Caco-2 (cell line): ENCODE data around the gene RING1. TPM values are rescaled to one million over a fixed set of nuclear protein-coding genes. Genes with fewer than 3 reads are reported as not detected.

Source experiments
- BruUV-seq: library from RNA; stranded (reverse); fragments of 400-500 nt; replicated peaks from 2 replicates; lab custom pipeline; 2021; lab: Mats Ljungman, UMichigan
- CTCF ChIA-PET: fragments of 300-600 bp; sonication (Branson Sonifier 250); formaldehyde crosslinking; loops from one replicate; lab custom pipeline; 2022; ENCODE audit warnings: antibody characterized with exemption; lab: Charles Lee
- POLR2A ChIA-PET: fragments of 300-600 bp; sonication (Branson Sonifier 250); formaldehyde crosslinking; loops from one replicate; lab custom pipeline; 2022; ENCODE audit warnings: antibody characterized with exemption; lab: Charles Lee
- DNase-seq, 2 experiments: peaks; one replicate each; pipeline versions ENCODE4 v3.0.0 to v3.0.0-alpha.2; 2020 to 2022
- H3K27me3 ChIP-seq: replicated peaks from 2 replicates; pipeline ENCODE4 v1.6.0; 2011; ENCODE audit warnings: low read length; ENCODE audit not compliant: control insufficient read depth, insufficient read depth
- H3K36me3 ChIP-seq: 2 replicates; pipeline ENCODE4 v1.5.1; 2011; ENCODE audit warnings: low read length; ENCODE audit not compliant: control insufficient read depth, insufficient read depth
- H3K4me1 ChIP-seq: fragments of 250-450 bp; sonication (Bioruptor Pico); 2 replicates; pipeline ENCODE4 v1.5.1; 2020; ENCODE audit warnings: mild to moderate bottlenecking
- H3K4me3 ChIP-seq: 2 replicates; pipeline ENCODE4 v1.5.1; 2011; ENCODE audit warnings: low read depth, mild to moderate bottlenecking, control low read depth, low read length
- H3K9me3 ChIP-seq: fragments of 250-450 bp; sonication (Bioruptor Pico); 2 replicates; pipeline ENCODE4 v1.5.1; 2020; ENCODE audit warnings: mild to moderate bottlenecking, moderate library complexity
- H3K27ac Mint-ChIP-seq: one replicate; pipeline ENCODE4 v1.8.0; 2022; ENCODE audit warnings: mixed read lengths; ENCODE audit not compliant: unreplicated experiment
- H3K27me3 Mint-ChIP-seq: one replicate; pipeline ENCODE4 v1.8.0; 2022; ENCODE audit warnings: mixed read lengths; ENCODE audit not compliant: insufficient read depth, unreplicated experiment
- H3K36me3 Mint-ChIP-seq: one replicate; pipeline ENCODE4 v1.8.0; 2022; ENCODE audit warnings: mild to moderate bottlenecking, mixed read lengths; ENCODE audit not compliant: insufficient read depth, unreplicated experiment
- H3K4me1 Mint-ChIP-seq: one replicate; pipeline ENCODE4 v1.8.0; 2022; ENCODE audit warnings: low read depth, mixed read lengths; ENCODE audit not compliant: unreplicated experiment
- H3K4me3 Mint-ChIP-seq: one replicate; pipeline ENCODE4 v1.8.0; 2022; ENCODE audit warnings: mild to moderate bottlenecking, moderate library complexity, mixed read lengths; ENCODE audit not compliant: unreplicated experiment
- H3K9me3 Mint-ChIP-seq: one replicate; pipeline ENCODE4 v1.8.0; 2022; ENCODE audit warnings: mixed read lengths; ENCODE audit not compliant: unreplicated experiment
- intact Hi-C: fragments of 100-400 bp; cut with micrococcal nuclease; formaldehyde crosslinking; loops from one replicate; pipeline ENCODE4 v1.10.0; 2022; ENCODE audit not compliant: unreplicated experiment
- total RNA-seq: library from RNA; stranded (reverse); gene quantifications from 2 replicates; pipeline ENCODE4 v1.2.3, GENCODE V29; 2022
- TF ChIP-seq, protein P1 (sequence below), 2 experiments: fragments of 200-600 bp in 1 of 2; IDR thresholded peaks; 1 replicate in 1 of 2; 2 replicates in 1 of 2; pipeline versions ENCODE4 v1.5.1 to v1.8.0; 2011 to 2022; ENCODE audit warnings: antibody characterized with exemption in 1 of 2, control low read depth in 1 of 2, inconsistent platforms in 1 of 2, low read depth in 1 of 2, low read length in 1 of 2, mild to moderate bottlenecking in 1 of 2, moderate library complexity in 1 of 2; ENCODE audit not compliant: insufficient read depth in 1 of 2, severe bottlenecking in 1 of 2, unreplicated experiment in 1 of 2

The RING1 gene
- total RNA-seq, 1 experiment from 2014 or later: 32.0 TPM

DNA sequence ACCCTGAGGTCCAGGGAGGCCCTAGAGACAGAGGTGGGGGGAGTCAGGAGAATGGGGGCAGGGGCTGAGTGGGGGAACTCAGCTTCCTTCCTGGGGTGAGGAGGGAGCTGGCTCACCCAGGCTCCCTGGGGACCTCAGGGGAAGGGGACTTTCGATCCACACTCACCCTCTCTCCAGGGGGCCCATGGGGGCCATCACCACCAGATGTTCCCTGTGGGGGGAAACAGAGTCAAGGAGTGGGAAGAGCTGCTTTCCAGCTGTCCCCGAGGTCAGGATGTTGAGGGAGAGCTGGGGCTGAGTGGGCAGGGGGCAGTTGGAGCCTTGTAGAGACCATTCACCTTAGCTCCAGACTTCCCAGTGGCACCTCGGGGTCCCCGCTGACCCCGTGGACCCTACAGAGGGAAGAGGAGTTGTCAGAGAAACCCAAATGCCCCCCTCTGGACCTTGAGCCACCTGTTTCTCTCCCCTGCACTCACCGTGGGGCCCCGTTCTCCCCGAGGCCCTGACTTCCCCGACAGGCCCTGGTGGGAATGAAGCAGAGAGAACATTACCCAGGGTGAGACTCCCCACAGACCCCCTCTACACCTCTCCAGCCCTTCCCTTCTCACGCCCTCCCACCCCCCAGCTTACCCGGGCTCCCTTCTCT, 34.6 kb upstream of the RING1 start:
- Histone ChIP-seq H3K36me3 (no peaks in the 10 kb centered on the region), H3K4me1 (no peaks in the 10 kb centered on the region), H3K9me3 (no peaks in the 10 kb centered on the region), H3K27me3 (no peaks in the 10 kb centered on the region), H3K4me3 (no peak overlapping the region)
- H3K27me3 Mint-ChIP-seq: peaks cover 19% of the 10 kb centered on the region
- H3K9me3 Mint-ChIP-seq: no peaks in the 10 kb centered on the region
- ChIA-PET CTCF (interaction anchor here (1.5 kb wide), 1 partner anchor 75 kb away, joined by 6 read pairs; no protein-coding TSS in a partner anchor), POLR2A (interaction anchor here (0.5 kb wide), 1 partner anchor 128 kb away, joined by 13 read pairs; no protein-coding TSS in a partner anchor)
- H3K4me3 Mint-ChIP-seq: no peak overlapping the region
- H3K36me3 Mint-ChIP-seq: no peaks in the 10 kb centered on the region
- H3K27ac Mint-ChIP-seq: no peak overlapping the region
- DNase-seq: no peak
- intact Hi-C loops: no loop called here
- TF ChIP-seq, protein P1, sequence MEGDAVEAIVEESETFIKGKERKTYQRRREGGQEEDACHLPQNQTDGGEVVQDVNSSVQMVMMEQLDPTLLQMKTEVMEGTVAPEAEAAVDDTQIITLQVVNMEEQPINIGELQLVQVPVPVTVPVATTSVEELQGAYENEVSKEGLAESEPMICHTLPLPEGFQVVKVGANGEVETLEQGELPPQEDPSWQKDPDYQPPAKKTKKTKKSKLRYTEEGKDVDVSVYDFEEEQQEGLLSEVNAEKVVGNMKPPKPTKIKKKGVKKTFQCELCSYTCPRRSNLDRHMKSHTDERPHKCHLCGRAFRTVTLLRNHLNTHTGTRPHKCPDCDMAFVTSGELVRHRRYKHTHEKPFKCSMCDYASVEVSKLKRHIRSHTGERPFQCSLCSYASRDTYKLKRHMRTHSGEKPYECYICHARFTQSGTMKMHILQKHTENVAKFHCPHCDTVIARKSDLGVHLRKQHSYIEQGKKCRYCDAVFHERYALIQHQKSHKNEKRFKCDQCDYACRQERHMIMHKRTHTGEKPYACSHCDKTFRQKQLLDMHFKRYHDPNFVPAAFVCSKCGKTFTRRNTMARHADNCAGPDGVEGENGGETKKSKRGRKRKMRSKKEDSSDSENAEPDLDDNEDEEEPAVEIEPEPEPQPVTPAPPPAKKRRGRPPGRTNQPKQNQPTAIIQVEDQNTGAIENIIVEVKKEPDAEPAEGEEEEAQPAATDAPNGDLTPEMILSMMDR (IDR thresholded peaks at IDR 0.05; ENCODE audit: insufficient read depth in 1 of 2, low read depth in 1 of 2, low read length in 1 of 2, severe bottlenecking in 1 of 2, unreplicated experiment in 1 of 2): no peak
- H3K4me1 Mint-ChIP-seq: no peaks in the 10 kb centered on the region
- no TSS peak for BruUV-seq

DNA sequence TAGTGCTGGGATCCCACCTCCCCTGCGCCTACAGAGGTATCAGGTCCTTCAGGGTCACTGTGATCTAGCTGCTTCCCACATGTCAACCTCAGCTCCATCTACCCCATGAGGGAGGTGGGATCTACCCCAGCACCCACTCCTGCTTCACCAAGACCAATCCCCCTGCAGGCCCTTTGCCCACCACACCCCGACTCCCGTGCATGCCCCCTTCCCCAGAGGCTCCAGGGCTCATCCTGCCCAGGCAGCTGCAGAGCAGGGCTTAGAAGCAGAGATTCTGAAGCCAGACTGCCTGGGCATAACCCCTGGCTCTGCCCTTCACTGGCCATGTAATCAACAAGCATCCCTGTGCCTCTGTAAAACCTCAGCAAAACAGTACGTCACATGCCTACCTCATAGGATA, 33.5 kb upstream of the RING1 start:
- no peaks in the 10 kb centered on the region for H3K4me1 ChIP-seq
- ChIA-PET POLR2A (no interaction called here), CTCF (no interaction called here)
- H3K27me3 ChIP-seq: no peaks in the 10 kb centered on the region
- H3K4me3 ChIP-seq: no peak overlapping the region
- TF ChIP-seq, protein P1 (IDR thresholded peaks at IDR 0.05; ENCODE audit: insufficient read depth in 1 of 2, low read depth in 1 of 2, low read length in 1 of 2, severe bottlenecking in 1 of 2, unreplicated experiment in 1 of 2): no peak
- Mint-ChIP-seq H3K4me1 (no peaks in the 10 kb centered on the region), H3K36me3 (no peaks in the 10 kb centered on the region), H3K27ac (no peak overlapping the region), H3K4me3 (no peak overlapping the region), H3K9me3 (no peaks in the 10 kb centered on the region), H3K27me3 (peaks cover 16% of the 10 kb centered on the region)
- intact Hi-C loops: no loop called here
- no peak for DNase-seq
- no peaks in the 10 kb centered on the region for H3K9me3 ChIP-seq
- no peaks in the 10 kb centered on the region for H3K36me3 ChIP-seq
- BruUV-seq: no TSS peak

DNA sequence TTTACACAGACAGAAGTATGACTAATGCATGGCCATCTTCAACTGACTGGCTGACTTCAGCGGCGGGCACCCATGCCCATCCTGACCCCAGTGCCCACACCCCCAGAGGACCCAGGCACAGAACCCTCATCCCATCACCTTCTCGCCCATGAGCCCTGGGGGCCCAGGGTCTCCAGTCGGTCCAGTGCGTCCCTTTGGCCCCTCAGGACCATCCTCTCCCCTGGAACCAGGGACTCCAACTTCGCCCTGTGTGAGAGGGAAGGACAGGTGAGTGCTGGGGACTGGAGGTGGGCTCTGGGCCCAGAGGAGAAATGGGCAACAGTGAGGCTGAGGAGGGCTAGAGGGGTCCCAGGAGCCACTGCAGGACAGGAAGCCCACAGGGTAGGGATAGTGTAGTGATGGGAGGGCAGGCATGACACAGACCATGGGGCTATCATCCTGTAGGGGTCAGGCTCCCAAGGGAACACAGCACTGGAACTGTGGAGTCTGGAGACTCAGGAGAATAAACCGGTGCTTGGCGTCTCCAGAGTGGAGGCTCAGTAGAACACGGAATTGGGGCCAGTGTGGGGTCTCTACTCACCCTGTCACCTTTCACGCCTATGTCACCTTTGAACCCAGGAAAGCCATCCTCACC, 32.7 kb upstream of the RING1 start:
- Histone ChIP-seq H3K4me3 (no peak overlapping the region), H3K36me3 (no peaks in the 10 kb centered on the region), H3K27me3 (no peaks in the 10 kb centered on the region), H3K9me3 (no peaks in the 10 kb centered on the region), H3K4me1 (no peaks in the 10 kb centered on the region)
- TF ChIP-seq, protein P1 (IDR thresholded peaks at IDR 0.05; ENCODE audit: insufficient read depth in 1 of 2, low read depth in 1 of 2, low read length in 1 of 2, severe bottlenecking in 1 of 2, unreplicated experiment in 1 of 2): peak in 1 of 2 experiments; percentile 38
- no peaks in the 10 kb centered on the region for H3K36me3 Mint-ChIP-seq
- H3K4me3 Mint-ChIP-seq: no peak overlapping the region
- ChIA-PET POLR2A (no interaction called here), CTCF (no interaction called here)
- no peaks in the 10 kb centered on the region for H3K4me1 Mint-ChIP-seq
- peak in 1 of 2 experiments; percentile 32 for DNase-seq
- no peak overlapping the region for H3K27ac Mint-ChIP-seq
- H3K27me3 Mint-ChIP-seq: peaks cover 16% of the 10 kb centered on the region
- no peaks in the 10 kb centered on the region for H3K9me3 Mint-ChIP-seq
- intact Hi-C loops: no loop called here
- no TSS peak for BruUV-seq
